K562 (cell line): ENCODE data around the gene FEV. TPM values are rescaled to one million over a fixed set of nuclear protein-coding genes. Genes with fewer than 3 reads are reported as not detected.

Experiments used
- ATAC-seq: fragments of 200-7000 bp; cut with Tn5 transposase; 3 replicates; pipeline ENCODE4 v1.9.1; 2020; ENCODE audit warnings: moderate library complexity
- BruUV-seq: library from RNA; stranded (reverse); fragments of 400-500 nt; replicated peaks from 2 replicates; lab custom pipeline; 2021; lab: Mats Ljungman, UMichigan
- CTCF ChIA-PET: fragments of 300-600 bp; formaldehyde crosslinking; extraction: SDS; loops from one replicate; lab custom pipeline; 2021; ENCODE audit warnings: low intra/inter-chr PET ratio; lab: Yijun Ruan, JAX
- POLR2A ChIA-PET: fragments of 300-600, 350-650 bp; sonication (Branson Sonifier 250); formaldehyde crosslinking; extraction: SDS; loops from one replicate; lab custom pipeline; 2021; ENCODE audit warnings: antibody characterized with exemption, inconsistent platforms; lab: Yijun Ruan, JAX
- DNase-seq, 4 experiments: peaks; one replicate each; pipeline versions ENCODE4 v3.0.0 to v3.0.0-alpha.2; 2011 to 2018; ENCODE audit warnings: low spot score in 3 of 4, mixed read lengths in 3 of 4; ENCODE audit errors: extremely low read depth in 1 of 4
- FAIRE-seq: peaks from 2 replicates; lab custom pipeline; 2011; peaks lifted over from hg19 to GRCh38; lab: Jason Lieb, UNC
- H2AFZ ChIP-seq: 2 replicates; pipeline ENCODE4 v1.6.0; 2011; ENCODE audit warnings: low read depth, low read length, control low read depth, inconsistent platforms
- H3K27ac ChIP-seq: fragments of 200-600 bp; 3 replicates; pipeline ENCODE4 v1.8.0; 2011; ENCODE audit warnings: low read depth, mild to moderate bottlenecking, control low read depth, inconsistent platforms, low read length, moderate library complexity, mixed read lengths; ENCODE audit errors: extremely low read depth
- H3K27me3 ChIP-seq, 2 experiments: fragments of 300-600 bp in 1 of 2; 2 replicates in 1 of 2; 3 replicates in 1 of 2; pipeline versions ENCODE4 v1.6.0 to v1.8.0; 2011; ENCODE audit warnings: inconsistent platforms in 2 of 2, low read length in 2 of 2, mild to moderate bottlenecking in 1 of 2, mixed read lengths in 1 of 2, moderate library complexity in 1 of 2; ENCODE audit not compliant: control insufficient read depth in 2 of 2, insufficient read depth in 2 of 2
- H3K36me3 ChIP-seq: fragments of 300-600 bp; 3 replicates; pipeline ENCODE4 v1.8.0; 2011; ENCODE audit warnings: mild to moderate bottlenecking, low read length, inconsistent platforms; ENCODE audit not compliant: control insufficient read depth, insufficient read depth
- H3K4me1 ChIP-seq, 2 experiments: fragments of 200-600 bp in 1 of 2; replicated peaks in 1 of 2; 2 replicates in 1 of 2; 3 replicates in 1 of 2; pipeline versions ENCODE4 v1.5.1 to v1.8.0; 2011; ENCODE audit warnings: inconsistent platforms in 2 of 2, low read length in 2 of 2, mild to moderate bottlenecking in 1 of 2, mixed read lengths in 1 of 2, moderate library complexity in 1 of 2; ENCODE audit not compliant: control insufficient read depth in 2 of 2, insufficient read depth in 2 of 2
- H3K4me2 ChIP-seq: 2 replicates; pipeline ENCODE4 v1.6.1; 2011; ENCODE audit warnings: low read length, control low read depth, inconsistent platforms, mixed read lengths; ENCODE audit not compliant: insufficient read depth
- H3K4me3 ChIP-seq: fragments of 200-600 bp; sonication (generic), shearing (Covaris generic); 2 replicates; pipeline ENCODE4 v1.5.1; 2016; ENCODE audit warnings: control low read depth, inconsistent platforms
- H3K79me2 ChIP-seq: fragments of 200-600 bp; 3 replicates; pipeline ENCODE4 v1.8.0; 2011; ENCODE audit warnings: low read length, inconsistent platforms; ENCODE audit not compliant: control insufficient read depth, insufficient read depth
- H3K9ac ChIP-seq, 2 experiments: 2 replicates each; pipeline versions ENCODE4 v1.6.0 to v1.6.1; 2011; ENCODE audit warnings: low read depth in 2 of 2, low read length in 2 of 2, control low read depth in 1 of 2, inconsistent platforms in 1 of 2, mild to moderate bottlenecking in 1 of 2, mixed read lengths in 1 of 2; ENCODE audit not compliant: insufficient read depth in 1 of 2
- H3K9me1 ChIP-seq: one replicate; pipeline ENCODE4 v1.6.0; 2011; ENCODE audit warnings: inconsistent platforms, mild to moderate bottlenecking, low read length, moderate library complexity; ENCODE audit not compliant: control insufficient read depth, insufficient read depth
- H3K9me3 ChIP-seq: replicated peaks from 2 replicates; pipeline ENCODE4 v1.5.1; 2011; ENCODE audit warnings: low read depth, low read length, inconsistent platforms; ENCODE audit not compliant: control insufficient read depth, insufficient read depth
- H4K20me1 ChIP-seq: replicated peaks from 2 replicates; pipeline ENCODE4 v1.6.1; 2011; ENCODE audit warnings: low read length, inconsistent platforms, mixed read lengths; ENCODE audit not compliant: control insufficient read depth, insufficient read depth
- ARNT ChIP-seq, 2 experiments: fragments of 450-650 bp; IDR thresholded peaks; 2 replicates each; pipeline ENCODE4 v1.6.1; 2016; ENCODE audit warnings: mild to moderate bottlenecking in 1 of 2
- BRD9 ChIP-seq: fragments of 450-650 bp; IDR thresholded peaks from 2 replicates; pipeline ENCODE4 v1.6.1; 2018; ENCODE audit warnings: low read depth; ENCODE audit not compliant: partially characterized antibody
- GATAD2A ChIP-seq: fragments of 450-650 bp; IDR thresholded peaks from 2 replicates; pipeline ENCODE4 v1.6.1; 2017
- HDAC6 ChIP-seq: IDR thresholded peaks from 2 replicates; pipeline ENCODE4 v1.6.1; 2012; ENCODE audit warnings: low read depth, mild to moderate bottlenecking, control low read depth, inconsistent platforms, low read length, moderate library complexity
- IRF2 ChIP-seq: sonication (generic); formaldehyde crosslinking; IDR thresholded peaks from 2 replicates; pipeline ENCODE4 v1.8.1; 2022; ENCODE audit warnings: mild to moderate bottlenecking, missing genetic modification reagents
- KAT2B ChIP-seq: IDR thresholded peaks from one replicate; pipeline ENCODE4 v1.6.1; 2012; ENCODE audit warnings: low read depth, mild to moderate bottlenecking, control low read depth, inconsistent platforms, low read length, moderate library complexity
- KDM2B ChIP-seq: fragments of 250-450 bp; sonication (Bioruptor Pico); IDR thresholded peaks from 2 replicates; pipeline ENCODE4 v1.8.0; 2021; ENCODE audit warnings: mild to moderate bottlenecking, moderate library complexity
- MIER1 ChIP-seq: fragments of 450-650 bp; IDR thresholded peaks from 2 replicates; pipeline ENCODE4 v1.6.1; 2016; ENCODE audit warnings: antibody characterized with exemption, mild to moderate bottlenecking, low read depth
- RBFOX2 ChIP-seq: fragments of 200-400 bp; formaldehyde crosslinking; IDR thresholded peaks from 2 replicates; pipeline ENCODE4 v1.6.1; 2017; ENCODE audit warnings: low read depth, mild to moderate bottlenecking, low read length, moderate library complexity
- SPI1 ChIP-seq: IDR thresholded peaks from 2 replicates; pipeline ENCODE4 v1.6.1; 2011; ENCODE audit warnings: low read depth, low read length, control low read depth, borderline replicate concordance
- TEAD1 ChIP-seq, 2 experiments: fragments of 450-650 bp in 1 of 2; sonication (generic) in 1 of 2; formaldehyde crosslinking; IDR thresholded peaks; 2 replicates each; pipeline versions ENCODE4 v1.4.0 to v1.8.0; 2020 to 2022; ENCODE audit warnings: mild to moderate bottlenecking in 2 of 2, missing genetic modification reagents in 1 of 2
- ZBTB5 ChIP-seq: fragments of 450-650 bp; IDR thresholded peaks from 2 replicates; pipeline ENCODE4 v1.6.1; 2017; ENCODE audit warnings: antibody characterized with exemption
- ZNF324 ChIP-seq: fragments of 250-450 bp; sonication (Bioruptor Pico); IDR thresholded peaks from 2 replicates; pipeline ENCODE4 v1.4.0; 2020; ENCODE audit warnings: mild to moderate bottlenecking
- ZNF518B ChIP-seq: fragments of 250-450 bp; sonication (Bioruptor Pico); IDR thresholded peaks from 2 replicates; pipeline ENCODE4 v1.5.0; 2021; ENCODE audit warnings: mild to moderate bottlenecking, moderate library complexity
- ZNF551 ChIP-seq: fragments of 250-450 bp; sonication (Bioruptor Pico); IDR thresholded peaks from 2 replicates; pipeline ENCODE4 v1.5.0; 2021; ENCODE audit warnings: mild to moderate bottlenecking, moderate library complexity
- ZNF707 ChIP-seq: fragments of 250-450 bp; sonication (Bioruptor Pico); conservative IDR thresholded peaks from 2 replicates; pipeline ENCODE4 v1.8.0; 2022; ENCODE audit warnings: inconsistent platforms, mild to moderate bottlenecking, moderate library complexity
- ZNF778 ChIP-seq: fragments of 450-650 bp; formaldehyde crosslinking; IDR thresholded peaks from 2 replicates; pipeline ENCODE4 v1.4.0; 2020; ENCODE audit warnings: mild to moderate bottlenecking, moderate library complexity
- WGBS: fragments of 100-300 bp; shearing (Covaris generic); methylation state at CpG from one replicate; pipeline ENCODE4 v1.1.6; 2016; ENCODE audit warnings: low coverage, mixed read lengths; ENCODE audit not compliant: insufficient coverage; ENCODE audit errors: missing lambda C conversion rate; 5-methylcytosine and 5-hydroxymethylcytosine counted together
- in situ Hi-C: fragments of 300-500 bp; cut with MboI; formaldehyde crosslinking; loops from 4 replicates; pipeline ENCODE4 v1.15.0; 2018; ENCODE audit warnings: inconsistent platforms, mixed read lengths
- intact Hi-C: fragments of 100-400 bp; cut with micrococcal nuclease; formaldehyde crosslinking; loops from 2 replicates; pipeline ENCODE4 v1.14.2; 2022
- polyA plus RNA-seq, 8 experiments: library from polyadenylated mRNA; depleted of rRNA in 4 of 8; stranded (reverse) in 5 of 8; unstranded in 3 of 8; fragments of >200 nt; fragmentation: Nextera tagmentation in 2 of 8; fragmentation: Illumina TruSeq in 1 of 8; extraction: Ambion mirVana in 2 of 8; extraction: Trizol in 1 of 8; gene quantifications; 2 replicates each; pipeline versions ENCODE4 v1.2.1 to v1.2.3, GENCODE V29; 2011 to 2014; ENCODE audit warnings: inconsistent platforms in 1 of 8, missing spikeins in 1 of 8
- total RNA-seq, 7 experiments: library from RNA; depleted of rRNA in 6 of 7; stranded (reverse); fragments of >200 nt in 6 of 7; fragmentation: Illumina TruSeq in 2 of 7; extraction: Trizol in 2 of 7; gene quantifications; 2 replicates each; pipeline versions ENCODE4 v1.2.1 to v1.2.3, GENCODE V29; 2011 to 2021; ENCODE audit warnings: low replicate concordance in 1 of 7

FEV gene
- total and polyA plus RNA-seq, 9 of the 15 experiments (the other 6 are each of a cell fraction or from before 2014, with no cell fraction given): 0.08 to 1.6 (median 0.62) TPM; not detected in 1

- no peak for DNase-seq
- no TSS peak for BruUV-seq
- FAIRE-seq: no peak
- H3K79me2 ChIP-seq: no peaks in the 10 kb centered on the region
- no peaks in the 10 kb centered on the region for H3K9me3 ChIP-seq
- CTCF ChIA-PET: interaction anchor here (1.4 to 3.8 kb wide), 2 partner anchors 88 to 124 kb away, joined by 3 to 31 read pairs; no protein-coding TSS in a partner anchor
- H3K4me2 ChIP-seq: no peak overlapping the region
- peaks cover 5 to 54% of the 10 kb centered on the region in 2 experiments; a peak in 4 of 5 replicates for H3K27me3 ChIP-seq
- no peaks in the 10 kb centered on the region for H3K9me1 ChIP-seq
- intact Hi-C loops: no loop called here
- H2AFZ ChIP-seq: no peak overlapping the region
- TF ChIP-seq HDAC6 (no peak), ZNF707 (CRISPR knock-in tag) (no peak), RBFOX2 (no peak), ZBTB5 (no peak), GATAD2A (no peak), ZNF551 (CRISPR knock-in tag) (no peak), KDM2B (no peak), BRD9 (no peak), ZNF518B (CRISPR knock-in tag) (no peak), ZNF324 (CRISPR knock-in tag) (no peak), IRF2 (CRISPR knock-in tag) (no peak), ZNF778 (CRISPR knock-in tag) (no peak), TEAD1 (CRISPR knock-in tag; IDR thresholded peaks at IDR 0.05) (no peak), SPI1 (no peak), ARNT (IDR thresholded peaks at IDR 0.05) (no peak), MIER1 (no peak), KAT2B (no peak)
- TF ChIP-seq, all 486 proteins: peak for 0
- WGBS: 10% methylated on average over 10 of the region's 21 CpGs
- POLR2A ChIA-PET: interaction anchor here (0.7 kb wide), 1 partner anchor 11 kb away, joined by 3 read pairs; no protein-coding TSS in a partner anchor
- Histone ChIP-seq H4K20me1 (no peaks in the 10 kb centered on the region; the same call in 1 of the 2 replicates), H3K4me1 (peaks cover 0 to 4% of the 10 kb centered on the region in 2 experiments; a peak in 1 of 5 replicates), H3K9ac (no peak overlapping the region), H3K36me3 (no peaks in the 10 kb centered on the region), H3K4me3 (no peak overlapping the region), H3K27ac (no peak overlapping the region)
- in situ Hi-C loops: no loop called here
- ATAC-seq: no peak
Observed at GRCh38 chr2:219031005-219031738, 46.2 kb upstream of the FEV start.
